ENCODE data around the gene TIMMDC1.
"Not testable (repeated sequence)": the region's sequence is repeated elsewhere in the genome, so short reads cannot be mapped to it uniquely, and the experiment has no call there.

The TIMMDC1 gene

DNA sequence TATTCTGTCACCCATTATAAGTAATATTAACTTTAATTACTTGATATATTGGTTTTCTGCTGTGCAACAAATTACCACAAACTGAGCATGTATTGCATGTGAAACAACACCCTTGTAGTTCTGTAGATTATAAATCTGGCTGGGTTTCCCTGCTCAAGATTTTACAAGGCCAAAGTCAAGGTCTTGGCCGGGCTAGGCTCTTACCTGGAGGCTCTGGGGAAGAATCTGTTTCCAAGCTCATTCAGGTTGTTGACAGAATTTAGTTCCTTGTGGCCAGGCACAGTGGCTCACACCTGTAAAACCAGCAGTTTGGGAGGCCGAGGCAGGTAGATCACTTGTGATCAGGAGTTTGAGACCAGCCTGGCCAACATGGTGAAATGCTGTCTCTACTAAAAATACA, 16.3 kb downstream of the TIMMDC1 start:
- no peak for DNase-seq

DNA sequence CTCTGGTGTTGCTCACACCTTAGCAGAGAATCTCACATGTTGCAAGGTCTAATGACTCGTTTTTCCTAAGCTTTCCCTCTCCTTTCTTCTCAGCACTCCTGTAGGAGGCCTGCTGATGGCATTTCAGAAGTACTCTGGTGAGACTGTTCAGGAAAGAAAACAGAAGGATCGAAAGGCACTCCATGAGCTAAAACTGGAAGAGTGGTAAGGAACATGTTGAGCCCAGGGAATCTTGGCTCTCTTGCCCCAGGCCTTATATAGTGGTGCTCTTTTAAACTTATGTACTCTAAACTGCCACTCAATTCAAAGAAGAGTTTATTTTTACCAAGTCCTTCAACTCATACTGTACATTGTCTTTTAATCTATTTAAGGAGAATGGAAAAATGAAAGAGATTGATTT, 18.8 kb downstream of the TIMMDC1 start:
- no peak for DNase-seq

DNA sequence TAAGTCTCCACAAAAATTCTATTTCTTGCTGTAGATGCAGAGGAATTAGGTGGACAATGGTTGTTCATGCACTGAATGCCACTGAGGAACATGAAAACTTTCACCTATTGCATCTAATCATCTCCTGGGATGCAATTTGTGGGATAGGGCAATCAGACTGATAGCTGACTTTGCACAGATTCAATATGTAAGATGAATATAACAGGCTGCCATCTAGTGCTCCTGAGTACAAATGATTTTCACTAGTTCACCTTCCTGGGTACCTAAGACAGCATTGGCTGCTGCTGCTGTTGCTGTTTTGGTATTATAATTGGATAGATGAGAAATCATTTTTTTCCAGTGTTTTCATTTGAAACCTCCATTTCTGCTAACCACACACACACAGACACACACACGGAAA, 19.7 kb downstream of the TIMMDC1 start:
- no peak for DNase-seq

DNA sequence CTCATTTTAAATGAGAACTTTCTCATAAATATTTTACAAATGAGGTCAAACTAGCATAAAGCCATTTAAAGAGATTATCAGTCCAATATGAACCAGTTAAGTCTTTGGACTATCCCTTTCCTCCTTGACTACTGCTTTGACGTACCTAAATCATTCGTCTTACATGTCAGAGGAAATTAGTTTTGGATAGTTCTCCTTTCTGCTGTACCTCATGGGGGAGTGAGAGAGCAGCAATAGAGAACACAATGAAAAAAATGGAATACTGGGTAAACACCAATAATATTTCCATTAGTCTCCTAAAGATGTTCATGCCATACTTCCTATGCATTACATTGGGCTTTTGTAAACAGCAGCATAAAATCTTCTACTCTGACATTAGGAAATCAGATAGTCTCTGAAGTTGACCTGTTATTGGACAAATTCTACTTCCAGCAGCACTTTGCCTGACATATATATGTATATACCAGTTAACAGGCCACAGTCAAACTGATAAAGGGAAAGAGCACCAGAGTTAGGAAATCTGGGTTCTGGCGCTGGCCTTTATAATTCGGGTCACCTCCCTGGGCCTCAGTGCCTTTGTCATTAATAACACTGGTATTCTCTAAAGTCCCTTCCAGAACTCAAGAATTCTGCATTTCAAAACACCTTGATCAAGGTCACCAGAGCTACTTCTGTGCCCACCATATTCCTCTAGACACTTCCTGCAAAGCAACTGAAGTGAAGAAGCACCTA, 26.8 kb downstream of the TIMMDC1 start:
- DNase-seq: no peak

DNA sequence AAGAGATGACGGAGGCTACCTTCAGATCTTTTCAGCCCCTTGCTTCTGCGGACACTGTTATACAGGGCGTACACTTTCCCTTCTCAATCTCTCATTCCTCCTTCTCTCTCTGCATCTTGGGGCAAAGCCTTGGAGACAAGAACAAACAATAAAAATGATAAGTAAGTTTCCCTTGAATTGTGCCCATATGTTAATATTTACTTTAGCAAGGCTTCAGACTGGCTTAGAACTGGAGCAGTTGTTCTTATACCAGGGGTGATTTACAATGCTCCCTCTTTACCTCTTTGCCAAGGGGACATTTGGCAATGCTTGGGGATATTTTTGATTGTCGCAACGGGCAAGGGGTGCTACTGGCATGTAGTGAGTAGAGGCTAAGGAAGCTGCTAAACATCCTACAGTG, 29.4 kb downstream of the TIMMDC1 start:
- DNase-seq: no peak

DNA sequence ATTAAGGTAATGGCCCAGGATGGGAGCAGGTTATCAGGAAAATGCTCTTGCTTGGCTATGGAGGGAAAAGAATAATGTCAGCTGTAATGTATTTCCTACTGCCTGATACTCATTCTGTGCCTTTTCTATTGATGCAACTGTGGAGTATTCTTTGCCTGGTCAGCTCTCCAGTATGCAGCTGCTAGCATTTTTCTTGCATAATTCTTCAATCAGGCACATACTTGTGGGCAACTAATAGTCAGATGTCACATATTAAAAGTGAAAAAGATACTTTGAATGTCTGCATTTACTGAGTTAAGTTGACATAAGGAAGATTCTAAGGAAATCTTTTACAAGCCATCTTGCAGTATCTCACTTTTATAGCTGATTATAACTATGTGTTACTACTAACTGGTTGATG, 31.5 kb downstream of the TIMMDC1 start:
- no peak for DNase-seq

DNA sequence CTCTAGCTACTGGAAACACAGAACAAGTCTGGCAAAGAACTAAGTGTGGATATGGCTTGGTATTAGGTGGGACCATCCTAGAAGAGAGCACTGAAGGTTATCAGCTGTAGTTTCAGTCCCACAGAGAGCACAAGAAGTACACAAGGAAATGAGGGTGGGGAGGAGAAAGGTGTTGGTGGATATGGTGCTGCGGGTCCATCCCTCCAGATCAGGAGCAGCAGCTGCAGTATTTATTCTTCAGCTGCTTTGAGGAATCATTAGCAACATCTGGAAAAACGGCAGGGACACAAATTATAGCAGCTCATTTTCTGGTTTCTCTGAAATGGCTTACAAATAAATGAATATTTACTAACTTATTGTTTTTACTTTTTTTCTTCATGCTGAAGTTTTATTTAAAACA, 32.1 kb downstream of the TIMMDC1 start:
- DNase-seq: no peak

DNA sequence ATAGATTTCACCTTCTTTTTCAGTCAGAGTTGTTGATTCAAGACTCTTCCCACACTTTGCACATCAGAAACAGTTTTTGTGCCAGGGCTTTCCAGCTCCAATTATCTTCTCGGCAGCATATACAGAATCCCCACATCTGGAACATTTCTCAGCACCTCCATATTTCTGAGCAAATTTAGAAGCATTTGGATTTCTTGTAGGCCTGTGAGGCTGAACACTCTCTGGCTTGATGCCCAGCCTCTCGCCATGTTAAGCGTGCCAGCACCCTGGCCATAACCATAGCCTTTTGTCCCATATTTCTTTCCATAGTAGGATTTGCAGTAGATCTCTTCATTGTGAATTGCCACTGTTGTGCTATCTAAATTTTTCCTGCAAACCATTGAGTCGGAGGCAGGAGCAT, 32.8 kb downstream of the TIMMDC1 start:
- DNase-seq: no peak

DNA sequence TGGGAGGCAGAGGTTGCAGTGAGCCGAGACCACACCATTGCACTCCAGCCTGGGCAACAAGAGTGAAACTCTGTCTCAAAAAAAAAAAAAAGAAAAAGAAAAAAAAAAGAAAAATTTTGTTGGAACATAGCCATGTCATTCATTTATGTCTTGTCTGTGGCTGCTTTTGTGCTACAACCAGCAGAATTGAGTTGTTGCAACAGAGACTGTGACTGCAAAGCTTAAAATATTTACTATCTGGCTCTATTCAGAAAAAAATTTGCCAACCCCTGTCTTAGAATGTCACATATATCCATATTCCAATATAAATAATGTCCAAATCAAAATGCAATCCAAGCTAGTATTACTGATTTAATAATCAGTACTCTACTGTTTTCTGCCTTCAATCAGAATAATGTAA, 35.9 kb downstream of the TIMMDC1 start:
- no peak for DNase-seq

DNA sequence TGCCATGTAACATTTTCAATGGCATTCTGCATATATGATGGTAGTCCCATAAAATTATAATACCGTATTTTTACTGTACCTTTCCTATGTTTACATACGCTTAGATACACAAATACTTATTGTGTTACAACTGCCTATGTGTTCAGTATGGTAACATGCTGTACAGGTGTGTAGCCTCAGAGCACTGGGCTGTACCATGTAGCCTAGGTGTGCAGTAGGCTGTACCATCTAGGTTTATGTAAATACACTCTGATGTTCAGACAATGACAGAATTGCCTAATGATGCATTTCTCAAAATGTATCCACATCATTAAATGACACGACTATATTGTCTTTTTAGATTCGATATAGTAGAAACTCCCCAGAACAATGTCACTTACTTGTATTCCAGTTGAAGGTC, 38.4 kb downstream of the TIMMDC1 start:
- DNase-seq: no peak

DNA sequence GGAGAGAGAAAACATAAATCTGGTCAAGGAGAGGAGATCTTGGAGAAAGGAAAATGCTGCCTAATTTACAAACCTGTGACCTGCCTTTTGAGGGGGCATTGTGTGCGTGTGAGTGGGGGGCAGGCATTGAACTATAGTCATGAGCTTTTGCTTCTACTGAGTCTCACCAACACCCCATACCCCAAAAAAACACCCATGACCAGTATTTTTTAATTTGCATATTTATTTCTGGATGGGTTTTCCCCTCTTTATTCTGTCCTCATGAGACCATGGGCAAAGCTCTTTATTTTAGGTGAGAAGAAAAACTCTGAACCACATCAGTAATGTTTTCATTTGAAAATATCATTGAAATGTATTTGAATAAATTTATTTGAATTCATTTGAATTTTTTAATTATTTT, 40.4 kb downstream of the TIMMDC1 start:
- DNase-seq: no peak

DNA sequence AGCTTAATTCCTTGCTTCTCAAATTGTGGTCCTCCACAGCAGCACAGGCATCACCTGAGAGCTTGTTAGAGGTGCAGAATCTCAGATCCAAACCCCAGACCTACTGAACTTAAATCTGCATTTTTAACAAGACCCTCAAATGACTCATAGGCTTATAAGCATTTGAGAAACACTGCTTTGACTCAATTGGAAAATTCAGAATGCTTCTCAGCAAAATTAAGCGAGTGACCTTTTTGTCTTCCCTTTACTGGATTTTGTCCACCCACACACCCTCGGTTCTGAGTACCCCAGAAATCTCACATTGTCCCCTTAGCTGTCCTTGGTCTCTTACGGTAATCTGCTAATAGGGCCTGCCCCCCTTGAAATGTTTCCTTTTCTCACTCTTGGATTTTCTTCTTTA, 43.2 kb downstream of the TIMMDC1 start:
- DNase-seq: no peak

DNA sequence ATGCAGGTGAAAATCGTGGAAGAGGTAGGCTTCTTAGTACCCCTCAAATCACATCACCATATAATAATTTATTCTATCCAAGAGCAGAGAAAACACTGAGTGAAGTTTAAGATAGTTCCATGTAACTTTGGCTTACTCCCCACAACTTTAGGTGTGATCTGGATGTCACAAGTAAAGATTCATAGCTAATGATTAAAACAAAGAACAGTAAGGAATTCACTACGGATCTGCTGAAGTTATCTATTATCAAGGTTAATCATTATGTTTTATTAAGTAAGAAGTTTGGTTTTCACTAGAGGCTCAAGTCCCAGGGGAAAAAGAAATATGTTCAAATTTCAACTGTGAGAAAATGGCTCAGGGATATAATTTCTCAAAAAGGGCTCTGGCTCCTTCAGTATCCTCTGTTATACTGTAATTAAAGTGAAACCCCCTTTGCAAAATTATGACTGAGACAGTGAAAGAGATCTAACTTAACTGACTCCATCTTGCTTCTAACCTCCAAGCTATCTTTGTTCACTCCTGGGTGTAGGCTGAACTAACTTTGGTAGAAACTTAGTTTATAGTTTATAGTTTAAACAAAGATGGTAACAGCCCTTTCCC, 43.9 kb downstream of the TIMMDC1 start:
- no peak for DNase-seq

DNA sequence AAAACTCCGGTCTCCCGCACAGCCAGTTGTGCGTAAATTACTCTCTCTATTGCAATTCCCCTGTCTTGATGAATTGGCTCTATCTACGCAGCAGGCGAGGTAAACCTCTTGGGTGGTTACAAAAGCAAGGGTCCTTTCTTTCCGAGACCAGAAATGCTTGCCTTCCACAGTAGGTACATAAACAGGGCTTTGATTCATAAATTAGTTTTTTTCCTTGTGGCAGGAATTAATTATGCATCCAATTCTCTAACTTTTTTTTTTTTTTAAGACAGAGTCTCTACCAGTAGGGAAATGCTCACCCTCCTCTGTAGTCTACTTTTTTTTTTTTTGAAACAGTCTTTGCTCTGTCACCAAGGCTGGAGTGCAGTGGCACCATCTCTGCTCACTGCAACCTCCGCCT, 44.8 kb downstream of the TIMMDC1 start:
- DNase-seq: no peak

DNA sequence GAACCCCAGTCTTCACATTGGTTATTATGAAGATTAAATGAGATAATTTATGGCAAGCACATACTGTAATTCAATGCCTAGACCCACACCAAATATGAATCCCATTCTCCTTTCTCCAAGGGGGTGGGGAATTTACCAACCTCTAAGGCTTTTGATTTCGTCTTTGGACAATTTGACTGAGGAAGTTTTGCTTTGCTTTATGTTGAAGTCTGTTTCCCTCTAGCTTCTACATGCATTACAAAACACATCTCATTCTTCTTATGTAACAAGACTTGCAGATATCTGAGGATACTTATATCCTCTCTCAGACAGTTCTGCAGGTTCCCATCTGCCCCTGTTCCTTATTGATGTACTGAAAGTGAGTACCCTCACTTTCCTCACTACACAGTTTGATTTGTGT, 48.9 kb downstream of the TIMMDC1 start:
- no peak for DNase-seq

DNA sequence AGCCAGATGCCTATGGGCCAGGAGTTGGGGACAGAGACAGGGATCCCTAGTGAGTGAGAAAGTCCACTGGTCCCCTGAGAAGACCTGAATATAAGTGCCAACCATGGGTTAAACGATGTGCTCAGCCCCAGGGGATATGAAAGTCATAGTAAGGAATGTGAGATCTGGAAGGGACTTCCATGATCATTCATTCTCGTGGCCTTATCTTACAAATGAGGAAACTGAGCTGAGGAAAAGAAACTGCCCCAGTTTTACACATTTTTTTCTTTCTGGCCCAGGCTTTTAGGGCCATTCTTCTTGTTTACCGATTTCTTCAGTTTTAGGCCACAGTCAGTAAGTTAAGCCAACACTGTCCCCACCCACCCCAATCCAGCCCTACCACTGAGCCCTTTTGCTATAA, 50.0 kb downstream of the TIMMDC1 start:
- no peak for DNase-seq

DNA sequence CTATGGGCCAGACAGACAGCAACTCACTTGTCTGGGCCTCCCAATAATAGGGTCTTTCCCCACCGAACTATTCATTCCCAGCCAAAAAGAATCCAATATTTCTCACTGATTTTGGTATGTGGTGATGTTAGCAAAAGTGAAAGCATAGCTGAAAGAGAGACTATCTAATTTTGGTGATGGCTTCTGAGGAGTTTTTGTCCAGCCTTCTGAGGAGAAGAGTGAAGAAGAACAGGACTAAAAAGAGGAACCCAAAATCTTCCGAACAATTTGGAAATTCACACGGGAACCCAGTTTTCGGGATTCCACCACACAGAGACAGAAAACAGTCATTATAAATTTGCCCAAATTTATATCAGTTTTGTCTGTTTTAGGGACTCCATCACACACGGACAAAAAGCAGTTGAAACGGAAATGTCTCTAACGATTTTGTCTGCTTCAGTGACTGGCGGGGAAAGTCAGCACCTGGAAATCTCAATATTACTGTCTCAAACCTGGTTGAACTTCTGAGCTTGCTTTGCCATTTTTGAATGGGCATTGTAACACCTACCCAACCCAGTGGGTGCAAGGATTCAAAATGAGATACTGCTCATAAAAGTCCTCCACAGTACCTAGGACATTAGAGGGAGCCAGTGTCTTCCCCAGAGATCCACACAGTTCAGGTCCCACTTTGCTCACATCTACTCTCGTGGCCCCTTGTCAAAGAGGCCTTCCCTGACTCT, 52.0 kb downstream of the TIMMDC1 start:
- DNase-seq: no peak

DNA sequence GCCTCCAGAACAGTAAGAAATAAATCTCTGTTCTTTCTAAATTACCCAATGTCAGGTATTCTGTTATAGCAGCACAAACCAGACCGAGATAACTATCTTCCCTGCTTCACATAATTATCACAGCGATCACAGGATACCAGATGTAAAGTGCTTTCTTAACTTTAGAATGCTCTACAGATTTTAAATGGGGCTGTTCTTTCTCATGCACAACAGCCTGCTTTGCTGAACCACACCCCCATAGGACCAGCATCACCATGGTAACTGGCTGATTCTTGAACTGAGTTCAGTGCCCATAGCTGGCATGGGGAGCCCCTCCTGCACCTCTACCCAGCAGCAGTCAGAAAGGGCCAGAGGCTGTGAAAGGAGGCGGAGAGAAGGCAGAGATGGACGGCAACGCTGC, 53.3 kb downstream of the TIMMDC1 start:
- DNase-seq: no peak

DNA sequence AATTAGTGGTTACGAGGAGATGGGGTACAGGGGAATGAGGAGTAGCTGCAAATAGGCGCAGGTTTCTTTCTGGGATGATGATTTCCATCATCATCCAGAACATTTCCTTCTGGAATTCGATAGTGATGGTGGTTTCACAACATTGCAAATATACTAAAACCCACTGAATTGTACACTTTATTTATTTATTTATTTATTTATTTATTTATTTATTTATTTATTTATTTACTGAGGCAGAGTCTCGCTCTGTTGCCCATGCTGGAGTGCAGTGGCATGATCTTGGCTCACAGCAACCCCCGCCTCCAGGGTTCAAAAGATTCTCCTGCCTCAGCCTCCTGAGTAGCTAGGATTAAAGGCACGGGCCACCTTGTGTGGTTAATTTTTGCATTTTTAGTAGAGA, 54.6 kb downstream of the TIMMDC1 start:
- not testable (repeated sequence) for DNase-seq

DNA sequence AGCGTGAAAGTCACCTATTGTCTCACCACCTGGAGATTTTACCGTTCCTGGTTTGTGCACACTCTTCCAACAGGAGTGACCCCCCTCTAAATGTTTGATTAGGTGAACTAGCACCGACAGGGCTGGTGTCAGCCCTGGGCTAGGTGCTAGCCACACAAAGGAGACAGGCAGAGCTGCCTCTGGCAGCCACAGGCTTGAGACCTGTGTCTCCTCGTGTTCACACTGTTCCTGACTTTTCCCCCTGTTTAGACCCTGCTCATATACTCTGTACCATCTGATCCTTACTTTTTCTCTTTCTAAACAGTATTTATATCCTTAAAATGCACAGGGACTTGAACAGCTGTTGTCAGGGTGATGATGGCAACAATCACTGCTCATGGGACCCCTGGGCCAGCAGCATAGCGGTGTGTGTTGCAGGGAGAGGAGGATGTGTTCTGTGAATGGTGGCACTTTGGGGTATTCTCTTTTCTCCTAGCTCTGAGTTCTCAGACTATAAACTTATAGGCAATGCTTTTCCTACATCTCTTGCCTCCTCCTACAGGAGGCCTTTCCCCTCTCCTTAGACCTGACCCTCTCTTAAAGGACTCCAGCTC, 55.6 kb downstream of the TIMMDC1 start:
- DNase-seq: no peak

DNA sequence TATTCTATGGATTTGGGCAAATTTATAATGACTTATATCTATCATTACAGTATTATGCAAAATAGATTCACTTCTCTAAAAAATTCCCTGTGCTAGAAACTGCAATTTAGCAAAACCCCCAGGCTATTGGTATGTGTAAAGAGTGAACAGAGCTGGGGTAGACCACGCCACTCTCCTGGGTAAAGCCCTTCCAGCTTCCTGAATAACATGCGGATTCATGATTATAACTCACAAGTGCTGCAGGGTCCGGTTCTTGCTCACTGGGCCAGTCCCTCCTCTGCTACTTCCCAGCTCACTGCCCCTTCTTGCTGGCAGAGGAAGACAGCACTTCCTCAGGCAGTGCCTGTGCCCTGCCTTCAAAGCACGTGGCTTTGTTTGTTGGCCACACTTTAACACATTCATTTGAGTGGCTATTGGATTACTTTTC, 57.0 kb downstream of the TIMMDC1 start:
- no peak for DNase-seq

DNA sequence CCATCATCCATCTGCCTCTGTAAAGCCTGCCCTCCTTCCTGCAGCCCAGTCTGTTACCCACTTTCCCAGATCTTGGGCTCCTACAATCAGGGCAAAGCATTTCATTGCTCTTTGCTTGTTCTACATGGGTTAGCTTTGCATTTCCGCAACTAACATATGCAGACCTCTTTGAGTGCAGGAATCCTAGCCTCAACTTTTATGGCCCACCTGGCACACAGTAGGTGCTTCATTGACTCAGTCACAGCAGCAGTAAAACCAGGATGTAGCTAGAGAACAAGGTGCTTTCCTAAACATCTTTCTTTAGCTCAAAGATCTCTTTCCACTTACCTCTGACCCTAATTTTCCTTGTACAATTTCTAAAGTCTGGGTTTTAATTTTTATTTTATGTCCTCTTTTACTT, 57.6 kb downstream of the TIMMDC1 start:
- DNase-seq: no peak

DNA sequence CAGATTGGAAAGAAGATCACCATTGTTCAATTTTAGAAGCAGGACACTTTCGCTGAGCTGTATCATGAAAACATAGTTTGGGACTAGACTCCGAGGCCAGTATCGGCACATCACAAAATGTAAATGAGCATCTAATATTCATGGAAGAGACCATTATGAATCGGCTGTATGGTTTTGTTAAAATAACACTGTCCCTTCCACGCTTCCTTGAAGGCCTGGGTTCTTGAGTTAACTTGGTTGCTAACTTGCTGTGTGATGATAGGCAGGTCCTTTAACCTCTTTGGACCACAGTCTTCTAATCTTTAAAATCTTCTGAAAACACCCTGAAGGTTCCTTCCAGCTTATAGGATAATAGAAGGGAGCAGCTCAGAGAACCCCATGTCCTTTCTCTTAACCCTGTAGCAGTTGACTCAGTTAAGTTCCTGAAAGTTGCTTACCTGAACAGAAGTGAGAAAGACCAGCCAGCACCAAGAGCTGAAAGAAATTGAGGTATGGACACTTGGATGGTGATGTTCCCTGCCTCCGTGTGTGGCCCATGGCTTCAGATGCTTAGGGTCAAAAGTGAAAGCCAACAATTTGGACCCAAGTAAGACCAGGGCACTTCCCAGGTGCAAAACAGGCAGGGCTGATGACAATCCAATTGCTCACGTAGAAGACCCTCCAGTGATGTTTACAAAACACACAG, 59.0 kb downstream of the TIMMDC1 start:
- DNase-seq: no peak
